GM12878 (cell line): ENCODE results near the gene PPARA. TPM values are rescaled to one million over a fixed set of nuclear protein-coding genes. Genes with fewer than 3 reads are reported as not detected.

Experiments
- BMI1 ChIP-seq: fragments of 450-650 bp; IDR thresholded peaks from 2 replicates; pipeline ENCODE4 v1.6.1; 2016; ENCODE audit warnings: mild to moderate bottlenecking, moderate library complexity, borderline replicate concordance
- CHD2 ChIP-seq: IDR thresholded peaks from 2 replicates; pipeline ENCODE4 v1.6.1; 2011; ENCODE audit warnings: low read depth, low read length, improper control_type of control experiment, borderline replicate concordance
- SP1 ChIP-seq: IDR thresholded peaks from one replicate; pipeline ENCODE4 v1.6.1; 2011; ENCODE audit warnings: low read depth, low read length
- TCF7 ChIP-seq: IDR thresholded peaks from 2 replicates; pipeline ENCODE4 v1.6.1; 2014; ENCODE audit warnings: antibody characterized with exemption, borderline replicate concordance
- polyA plus RNA-seq, 11 experiments: library from polyadenylated mRNA; depleted of rRNA in 4 of 11; unstranded in 6 of 11; stranded (reverse) in 5 of 11; fragments of >200 nt; fragmentation: Nextera tagmentation in 4 of 11; fragmentation: Illumina TruSeq in 1 of 11; extraction: Ambion mirVana in 4 of 11; extraction: Trizol in 1 of 11; gene quantifications; 1 replicate in 1 of 11; 2 replicates in 10 of 11; pipeline versions ENCODE4 v1.2.1 to v1.2.3, GENCODE V29; 2011 to 2016; ENCODE audit warnings: inconsistent platforms in 2 of 11, missing spikeins in 2 of 11, low read depth in 1 of 11
- total RNA-seq, 4 experiments: library from RNA; depleted of rRNA in 3 of 4; stranded (reverse); fragments of >200 nt in 3 of 4; fragmentation: Illumina TruSeq in 1 of 4; extraction: Trizol in 1 of 4; gene quantifications; 2 replicates each; pipeline versions ENCODE4 v1.2.1 to v1.2.3, GENCODE V29; 2013 to 2021
- TF ChIP-seq, protein P1 (sequence below): IDR thresholded peaks from 2 replicates; pipeline ENCODE4 v1.6.1; 2011; ENCODE audit warnings: mild to moderate bottlenecking, low read depth, low read length, moderate library complexity; ENCODE audit not compliant: insufficient replicate concordance
- TF ChIP-seq, protein P2 (sequence below), 3 experiments: IDR thresholded peaks in 2 of 3; conservative IDR thresholded peaks in 1 of 3; 2 replicates each; pipeline ENCODE4 v1.5.1; 2011; ENCODE audit warnings: low read depth in 3 of 3, low read length in 3 of 3, mild to moderate bottlenecking in 3 of 3, control low read depth in 2 of 3, moderate library complexity in 2 of 3, inconsistent platforms in 1 of 3, mixed read lengths in 1 of 3; ENCODE audit not compliant: control insufficient read depth in 2 of 3, insufficient read depth in 1 of 3; ENCODE audit errors: extremely low read depth in 1 of 3
- TF ChIP-seq, protein P3 (sequence below): fragments of 450-650 bp; IDR thresholded peaks from 2 replicates; pipeline ENCODE4 v1.6.1; 2017; ENCODE audit warnings: mild to moderate bottlenecking, moderate library complexity

PPARA gene
- total and polyA plus RNA-seq, 10 of the 15 experiments (the other 5 are each of a cell fraction or from before 2014, with no cell fraction given), result 0.72 to 10.4 (median 4.6) TPM

DNA sequence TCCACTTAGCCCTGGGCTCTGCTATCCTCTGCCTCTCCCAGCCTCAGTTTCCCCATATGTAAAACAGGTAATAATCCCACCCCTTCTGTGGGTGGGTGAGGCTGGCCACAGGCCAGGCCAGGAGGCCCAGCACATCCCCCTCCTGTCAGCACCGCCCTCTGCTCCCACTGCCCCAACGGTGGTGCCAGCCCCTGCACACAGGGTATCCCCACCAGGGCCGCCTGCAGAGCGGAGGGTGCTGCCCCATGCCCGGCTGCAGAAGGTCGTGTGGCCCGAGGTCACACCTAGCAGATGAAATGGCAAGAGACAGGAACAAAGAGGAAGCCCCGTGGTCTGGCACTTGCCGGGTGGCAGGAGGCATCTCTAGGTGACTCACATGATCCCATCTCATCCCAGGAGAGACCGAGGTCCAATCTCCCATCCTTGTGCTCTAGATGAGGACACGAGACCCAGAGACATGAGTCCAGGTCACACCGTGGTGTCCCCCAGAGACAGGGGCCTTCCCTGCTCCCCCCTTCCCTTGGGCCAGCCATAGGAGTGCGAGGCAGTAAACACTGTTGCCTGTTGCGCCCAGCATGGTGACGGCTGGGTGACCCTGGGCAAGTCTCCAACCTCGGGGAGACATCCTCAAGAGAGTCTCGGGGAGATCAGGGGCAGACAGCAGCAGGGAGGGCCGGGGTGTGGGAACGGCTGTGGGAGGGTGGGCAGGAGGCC lies 27.2 kb upstream of the PPARA start (continued):
- TF ChIP-seq, protein P1, sequence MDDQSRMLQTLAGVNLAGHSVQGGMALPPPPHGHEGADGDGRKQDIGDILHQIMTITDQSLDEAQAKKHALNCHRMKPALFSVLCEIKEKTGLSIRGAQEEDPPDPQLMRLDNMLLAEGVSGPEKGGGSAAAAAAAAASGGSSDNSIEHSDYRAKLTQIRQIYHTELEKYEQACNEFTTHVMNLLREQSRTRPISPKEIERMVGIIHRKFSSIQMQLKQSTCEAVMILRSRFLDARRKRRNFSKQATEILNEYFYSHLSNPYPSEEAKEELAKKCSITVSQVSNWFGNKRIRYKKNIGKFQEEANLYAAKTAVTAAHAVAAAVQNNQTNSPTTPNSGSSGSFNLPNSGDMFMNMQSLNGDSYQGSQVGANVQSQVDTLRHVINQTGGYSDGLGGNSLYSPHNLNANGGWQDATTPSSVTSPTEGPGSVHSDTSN, result no peak
- TF ChIP-seq BMI1 (no peak), SP1 (no peak), CHD2 (no peak), TCF7 (no peak)
- TF ChIP-seq, protein P2, sequence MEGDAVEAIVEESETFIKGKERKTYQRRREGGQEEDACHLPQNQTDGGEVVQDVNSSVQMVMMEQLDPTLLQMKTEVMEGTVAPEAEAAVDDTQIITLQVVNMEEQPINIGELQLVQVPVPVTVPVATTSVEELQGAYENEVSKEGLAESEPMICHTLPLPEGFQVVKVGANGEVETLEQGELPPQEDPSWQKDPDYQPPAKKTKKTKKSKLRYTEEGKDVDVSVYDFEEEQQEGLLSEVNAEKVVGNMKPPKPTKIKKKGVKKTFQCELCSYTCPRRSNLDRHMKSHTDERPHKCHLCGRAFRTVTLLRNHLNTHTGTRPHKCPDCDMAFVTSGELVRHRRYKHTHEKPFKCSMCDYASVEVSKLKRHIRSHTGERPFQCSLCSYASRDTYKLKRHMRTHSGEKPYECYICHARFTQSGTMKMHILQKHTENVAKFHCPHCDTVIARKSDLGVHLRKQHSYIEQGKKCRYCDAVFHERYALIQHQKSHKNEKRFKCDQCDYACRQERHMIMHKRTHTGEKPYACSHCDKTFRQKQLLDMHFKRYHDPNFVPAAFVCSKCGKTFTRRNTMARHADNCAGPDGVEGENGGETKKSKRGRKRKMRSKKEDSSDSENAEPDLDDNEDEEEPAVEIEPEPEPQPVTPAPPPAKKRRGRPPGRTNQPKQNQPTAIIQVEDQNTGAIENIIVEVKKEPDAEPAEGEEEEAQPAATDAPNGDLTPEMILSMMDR (IDR thresholded peaks at IDR 0.05 in 2 of 3, conservative IDR thresholded peaks at IDR 0.05 in 1 of 3; ENCODE audit: control insufficient read depth in 2 of 3, extremely low read depth in 1 of 3, insufficient read depth in 1 of 3, low read depth in 3 of 3, low read length in 3 of 3), result no peak
- TF ChIP-seq, protein P3, sequence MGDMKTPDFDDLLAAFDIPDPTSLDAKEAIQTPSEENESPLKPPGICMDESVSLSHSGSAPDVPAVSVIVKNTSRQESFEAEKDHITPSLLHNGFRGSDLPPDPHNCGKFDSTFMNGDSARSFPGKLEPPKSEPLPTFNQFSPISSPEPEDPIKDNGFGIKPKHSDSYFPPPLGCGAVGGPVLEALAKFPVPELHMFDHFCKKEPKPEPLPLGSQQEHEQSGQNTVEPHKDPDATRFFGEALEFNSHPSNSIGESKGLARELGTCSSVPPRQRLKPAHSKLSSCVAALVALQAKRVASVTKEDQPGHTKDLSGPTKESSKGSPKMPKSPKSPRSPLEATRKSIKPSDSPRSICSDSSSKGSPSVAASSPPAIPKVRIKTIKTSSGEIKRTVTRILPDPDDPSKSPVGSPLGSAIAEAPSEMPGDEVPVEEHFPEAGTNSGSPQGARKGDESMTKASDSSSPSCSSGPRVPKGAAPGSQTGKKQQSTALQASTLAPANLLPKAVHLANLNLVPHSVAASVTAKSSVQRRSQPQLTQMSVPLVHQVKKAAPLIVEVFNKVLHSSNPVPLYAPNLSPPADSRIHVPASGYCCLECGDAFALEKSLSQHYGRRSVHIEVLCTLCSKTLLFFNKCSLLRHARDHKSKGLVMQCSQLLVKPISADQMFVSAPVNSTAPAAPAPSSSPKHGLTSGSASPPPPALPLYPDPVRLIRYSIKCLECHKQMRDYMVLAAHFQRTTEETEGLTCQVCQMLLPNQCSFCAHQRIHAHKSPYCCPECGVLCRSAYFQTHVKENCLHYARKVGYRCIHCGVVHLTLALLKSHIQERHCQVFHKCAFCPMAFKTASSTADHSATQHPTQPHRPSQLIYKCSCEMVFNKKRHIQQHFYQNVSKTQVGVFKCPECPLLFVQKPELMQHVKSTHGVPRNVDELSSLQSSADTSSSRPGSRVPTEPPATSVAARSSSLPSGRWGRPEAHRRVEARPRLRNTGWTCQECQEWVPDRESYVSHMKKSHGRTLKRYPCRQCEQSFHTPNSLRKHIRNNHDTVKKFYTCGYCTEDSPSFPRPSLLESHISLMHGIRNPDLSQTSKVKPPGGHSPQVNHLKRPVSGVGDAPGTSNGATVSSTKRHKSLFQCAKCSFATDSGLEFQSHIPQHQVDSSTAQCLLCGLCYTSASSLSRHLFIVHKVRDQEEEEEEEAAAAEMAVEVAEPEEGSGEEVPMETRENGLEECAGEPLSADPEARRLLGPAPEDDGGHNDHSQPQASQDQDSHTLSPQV, result no peak
- TF ChIP-seq, all 136 proteins: peak for 0
